DND-41 (cell line): ENCODE results near the gene OSR1.

Experiments
- EZH2 ChIP-seq: IDR thresholded peaks from 3 replicates; pipeline ENCODE4 v1.6.1; 2012; ENCODE audit warnings: borderline replicate concordance, low read depth, mild to moderate bottlenecking, moderate library complexity, low read length, inconsistent platforms; ENCODE audit not compliant: severe bottlenecking
- TF ChIP-seq, protein P1 (sequence below): IDR thresholded peaks from 2 replicates; pipeline ENCODE4 v1.5.1; 2012; ENCODE audit warnings: borderline replicate concordance, low read length, moderate library complexity, mild to moderate bottlenecking; ENCODE audit not compliant: poor library complexity, severe bottlenecking; ENCODE audit errors: extremely low read depth

DNA sequence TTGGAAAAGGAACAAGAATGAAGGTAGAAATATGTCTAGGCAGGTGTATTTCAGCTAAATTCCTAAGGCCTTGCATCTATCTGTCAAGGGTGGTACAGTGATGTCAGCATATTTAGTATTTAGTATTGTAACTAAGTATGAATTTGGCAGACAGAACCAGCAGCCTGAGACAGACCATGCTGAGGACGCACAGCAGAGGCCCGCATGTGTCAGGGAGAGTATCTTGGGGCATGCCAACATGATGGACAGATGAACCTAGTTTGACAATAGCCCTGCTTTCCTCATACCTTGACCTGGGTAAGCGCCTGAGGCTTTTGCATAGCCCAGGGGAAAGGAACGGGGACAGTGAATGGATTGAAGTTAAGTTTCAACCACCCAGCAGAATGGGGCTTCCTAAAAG, 33.8 kb upstream of the OSR1 start:
- TF ChIP-seq, protein P1, sequence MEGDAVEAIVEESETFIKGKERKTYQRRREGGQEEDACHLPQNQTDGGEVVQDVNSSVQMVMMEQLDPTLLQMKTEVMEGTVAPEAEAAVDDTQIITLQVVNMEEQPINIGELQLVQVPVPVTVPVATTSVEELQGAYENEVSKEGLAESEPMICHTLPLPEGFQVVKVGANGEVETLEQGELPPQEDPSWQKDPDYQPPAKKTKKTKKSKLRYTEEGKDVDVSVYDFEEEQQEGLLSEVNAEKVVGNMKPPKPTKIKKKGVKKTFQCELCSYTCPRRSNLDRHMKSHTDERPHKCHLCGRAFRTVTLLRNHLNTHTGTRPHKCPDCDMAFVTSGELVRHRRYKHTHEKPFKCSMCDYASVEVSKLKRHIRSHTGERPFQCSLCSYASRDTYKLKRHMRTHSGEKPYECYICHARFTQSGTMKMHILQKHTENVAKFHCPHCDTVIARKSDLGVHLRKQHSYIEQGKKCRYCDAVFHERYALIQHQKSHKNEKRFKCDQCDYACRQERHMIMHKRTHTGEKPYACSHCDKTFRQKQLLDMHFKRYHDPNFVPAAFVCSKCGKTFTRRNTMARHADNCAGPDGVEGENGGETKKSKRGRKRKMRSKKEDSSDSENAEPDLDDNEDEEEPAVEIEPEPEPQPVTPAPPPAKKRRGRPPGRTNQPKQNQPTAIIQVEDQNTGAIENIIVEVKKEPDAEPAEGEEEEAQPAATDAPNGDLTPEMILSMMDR: no peak
- no peak for TF ChIP-seq EZH2
